ENCODE data around the gene RANBP10. TPM values are rescaled to one million over a fixed set of nuclear protein-coding genes. Genes with fewer than 3 reads are reported as not detected.

The RANBP10 gene
- total RNA-seq, 1 experiment from 2014 or later = 13.4 TPM

- H3K27me3 ChIP-seq (ENCODE audit: control insufficient read depth, insufficient read depth, low read length) = no peaks in the 10 kb centered on the region
- CTCF ChIA-PET = interaction anchor here (0.6 to 0.7 kb wide), 2 partner anchors 10 to 921 kb away, joined by 3 to 5 read pairs; no protein-coding TSS in a partner anchor
- no TSS peak for BruUV-seq (replicated peaks)
- POLR2A ChIA-PET = no interaction called here
- H3K9me3 ChIP-seq (ENCODE audit: control insufficient read depth, insufficient read depth, low read depth, low read length) = no peaks in the 10 kb centered on the region
- ATAC-seq (no peak), DNase-seq (ENCODE audit: low read depth, low spot score) (no peak)
- in situ Hi-C loops (cut with HindIII; ENCODE audit: low pct_unique_long_range_greater_than_20kb, low sequenced_read_pairs) (no loop called here), intact Hi-C loops (cut with micrococcal nuclease; ENCODE audit: unreplicated experiment) (no loop called here)
- H3K4me3 ChIP-seq (ENCODE audit: low read depth in 2 of 2, low read length in 2 of 2) = no peak overlapping the region
- H3K36me3 ChIP-seq (ENCODE audit: control insufficient read depth, insufficient read depth, low read length) = no peaks in the 10 kb centered on the region
- TF ChIP-seq TCF7L2 (IDR thresholded peaks at IDR 0.05; ENCODE audit: low read depth, low read length) (no peak), POLR2AphosphoS5 (IDR thresholded peaks at IDR 0.05; ENCODE audit: low read depth, low read length) (no peak), REST (IDR thresholded peaks at IDR 0.05; ENCODE audit: insufficient read depth in 1 of 2, low read depth in 2 of 2, low read length in 1 of 2) (no peak)
- no peaks in the 10 kb centered on the region for H3K4me1 ChIP-seq (ENCODE audit: control insufficient read depth, insufficient read depth, low read length)
- no peak overlapping the region for H3K27ac ChIP-seq (ENCODE audit: low read length)
These were observed 16.2 kb upstream of the RANBP10 start for GRCh38 chr16:67822511-67822910.

GRCh38 chr16:67820608-67821259, 14.4 kb upstream of the RANBP10 start:
- intact Hi-C loops (cut with micrococcal nuclease; ENCODE audit: unreplicated experiment) (no loop called here), in situ Hi-C loops (cut with HindIII; ENCODE audit: low pct_unique_long_range_greater_than_20kb, low sequenced_read_pairs) (no loop called here)
- no peak for DNase-seq (ENCODE audit: low read depth, low spot score)
- ChIA-PET CTCF (interaction anchor here (0.6 kb wide), 1 partner anchor 171 kb away, joined by 5 read pairs; no protein-coding TSS in a partner anchor), POLR2A (interaction anchor here (0.7 kb wide), 1 partner anchor 11 kb away, joined by 4 read pairs; no protein-coding TSS in a partner anchor)
- no peak for ATAC-seq
- H3K4me3 ChIP-seq (ENCODE audit: low read depth in 2 of 2, low read length in 2 of 2) = no peak overlapping the region
- no peaks in the 10 kb centered on the region for H3K4me1 ChIP-seq (ENCODE audit: control insufficient read depth, insufficient read depth, low read length)
- no peak overlapping the region for H3K27ac ChIP-seq (ENCODE audit: low read length)
- TF ChIP-seq REST (IDR thresholded peaks at IDR 0.05; ENCODE audit: insufficient read depth in 1 of 2, low read depth in 2 of 2, low read length in 1 of 2) (no peak), SIN3A (IDR thresholded peaks at IDR 0.05; ENCODE audit: borderline replicate concordance, insufficient read depth, low read depth, low read length) (no peak), POLR2AphosphoS5 (IDR thresholded peaks at IDR 0.05; ENCODE audit: low read depth, low read length) (no peak), TCF7L2 (IDR thresholded peaks at IDR 0.05; ENCODE audit: low read depth, low read length) (no peak), CTCF (IDR thresholded peaks at IDR 0.05) (no peak)
- H3K36me3 ChIP-seq (ENCODE audit: control insufficient read depth, insufficient read depth, low read length) = no peaks in the 10 kb centered on the region
- no TSS peak for BruUV-seq (replicated peaks)
- H3K9me3 ChIP-seq (ENCODE audit: control insufficient read depth, insufficient read depth, low read depth, low read length) = no peaks in the 10 kb centered on the region
- H3K27me3 ChIP-seq (ENCODE audit: control insufficient read depth, insufficient read depth, low read length) = no peaks in the 10 kb centered on the region
